Stromal cell of bone marrow (primary cell): ENCODE results near the gene ASGR1.
"Not testable (repeated sequence)": the region's sequence is repeated elsewhere in the genome, so short reads cannot be mapped to it uniquely, and the experiment has no call there.

ENCODE experiments used
- DNase-seq: peaks from one replicate; pipeline ENCODE4 v3.0.0-alpha.2; 2012; ENCODE audit warnings: low read depth

Gene ASGR1

DNA sequence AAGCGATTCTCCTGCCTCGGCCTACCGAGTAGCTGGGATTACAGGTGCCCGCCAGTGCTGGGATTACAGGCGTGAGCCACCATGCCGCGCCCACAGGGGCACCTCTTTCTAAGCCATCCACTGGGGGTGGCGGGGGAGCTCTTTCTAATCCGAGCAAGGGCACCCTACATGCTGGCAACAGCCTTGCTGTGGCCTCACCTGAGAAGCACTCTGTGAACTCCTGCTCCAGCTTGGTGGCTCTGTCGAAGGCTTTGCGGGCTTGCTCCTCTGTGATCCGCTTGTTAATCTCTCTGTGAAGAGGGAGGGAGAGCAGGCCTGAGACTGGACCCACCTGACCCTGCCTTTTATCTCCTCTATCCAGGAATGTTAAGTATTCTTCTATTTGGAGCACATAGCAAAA, 11.9 kb upstream of the ASGR1 start:
- no peak for DNase-seq

DNA sequence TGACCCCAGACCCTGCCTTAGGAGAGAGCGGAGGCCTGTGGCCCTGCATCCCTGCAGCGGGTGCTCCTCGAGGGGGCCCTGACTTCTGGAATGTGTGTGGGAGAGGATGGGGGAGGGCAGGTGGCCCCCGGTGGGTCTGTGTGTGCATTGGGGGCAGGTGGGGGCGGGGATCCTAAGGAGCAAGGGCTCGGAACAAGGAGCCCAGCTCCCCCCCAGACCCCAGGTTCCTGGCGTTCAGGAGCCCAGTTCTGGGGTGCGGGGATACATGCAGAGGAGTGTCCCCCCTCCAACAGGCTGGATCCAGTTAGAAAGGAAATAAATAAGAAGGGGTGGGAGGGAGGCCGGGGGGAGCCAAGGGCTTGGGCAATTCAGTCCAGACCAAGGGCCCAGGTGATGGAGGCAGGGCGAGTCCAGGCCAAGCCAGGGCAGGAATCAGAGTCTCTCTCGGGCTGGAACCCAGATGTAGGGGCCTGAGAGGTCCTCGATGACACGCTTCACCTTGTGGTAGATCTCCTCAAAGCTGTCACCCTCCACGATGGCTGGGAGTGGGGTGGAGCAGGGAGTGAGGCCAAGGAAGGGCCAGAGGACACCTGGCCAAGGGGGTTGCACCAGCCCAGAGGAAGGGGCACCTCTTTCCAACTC, 11.2 kb upstream of the ASGR1 start:
- no peak for DNase-seq

DNA sequence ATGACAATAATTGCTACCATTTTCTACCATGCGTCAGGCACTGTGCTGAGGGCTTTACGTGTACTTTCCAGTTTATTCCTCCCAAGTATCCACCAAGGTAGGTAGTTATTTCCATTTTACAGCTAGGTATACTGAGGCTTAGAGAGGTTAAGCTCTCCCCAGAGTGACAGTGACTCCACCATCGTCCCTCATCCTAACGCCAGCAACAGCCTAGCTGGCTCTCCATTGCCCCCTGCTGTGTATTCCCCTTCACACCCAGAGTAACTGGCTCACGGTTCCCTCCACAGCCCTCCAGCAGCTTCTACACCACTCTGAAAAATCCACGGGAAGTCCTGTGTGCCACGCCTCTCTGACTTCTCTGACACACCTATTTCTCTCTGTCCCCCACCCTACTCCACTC, 7.1 kb upstream of the ASGR1 start:
- DNase-seq, result no peak

DNA sequence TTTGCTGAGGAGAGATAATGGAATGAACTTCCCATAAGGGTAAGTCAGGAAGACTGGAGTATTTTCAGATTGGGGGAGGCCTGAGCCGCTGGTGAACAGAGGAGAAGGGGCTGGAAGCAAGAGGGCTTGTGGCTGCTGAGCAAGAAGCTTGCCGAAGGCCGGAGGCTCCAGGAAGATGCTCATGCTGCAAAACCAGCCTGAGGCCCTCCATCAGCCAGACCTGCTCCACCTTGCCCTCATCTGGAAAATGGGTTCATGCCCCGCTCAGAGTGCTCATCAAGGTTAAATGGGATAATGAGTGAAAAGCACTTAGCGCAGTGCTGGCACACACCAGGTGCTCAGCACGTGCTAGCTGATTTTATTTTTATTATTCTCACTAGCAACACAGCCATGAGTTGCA, 5.5 kb upstream of the ASGR1 start:
- DNase-seq, result no peak

DNA sequence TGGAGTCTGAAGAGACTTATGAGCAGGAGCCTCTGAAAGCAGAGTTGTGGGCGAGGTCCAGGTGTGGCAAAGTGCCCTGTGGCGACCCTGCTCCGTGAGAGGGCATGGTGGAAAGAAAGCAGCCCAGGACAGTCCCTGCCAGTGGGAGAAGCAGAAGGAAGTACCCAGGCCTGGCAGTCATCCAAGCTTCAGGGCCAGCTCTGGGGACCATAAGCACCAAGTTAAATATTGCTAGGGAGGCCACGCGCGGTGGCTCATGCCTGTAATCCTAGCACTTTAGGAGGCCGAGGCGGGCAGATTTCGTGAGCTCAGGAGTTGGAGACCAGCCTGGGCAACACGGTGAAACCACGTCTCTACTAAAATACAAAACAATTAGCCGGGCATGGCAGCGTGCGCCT, 4.9 kb upstream of the ASGR1 start:
- no peak for DNase-seq

DNA sequence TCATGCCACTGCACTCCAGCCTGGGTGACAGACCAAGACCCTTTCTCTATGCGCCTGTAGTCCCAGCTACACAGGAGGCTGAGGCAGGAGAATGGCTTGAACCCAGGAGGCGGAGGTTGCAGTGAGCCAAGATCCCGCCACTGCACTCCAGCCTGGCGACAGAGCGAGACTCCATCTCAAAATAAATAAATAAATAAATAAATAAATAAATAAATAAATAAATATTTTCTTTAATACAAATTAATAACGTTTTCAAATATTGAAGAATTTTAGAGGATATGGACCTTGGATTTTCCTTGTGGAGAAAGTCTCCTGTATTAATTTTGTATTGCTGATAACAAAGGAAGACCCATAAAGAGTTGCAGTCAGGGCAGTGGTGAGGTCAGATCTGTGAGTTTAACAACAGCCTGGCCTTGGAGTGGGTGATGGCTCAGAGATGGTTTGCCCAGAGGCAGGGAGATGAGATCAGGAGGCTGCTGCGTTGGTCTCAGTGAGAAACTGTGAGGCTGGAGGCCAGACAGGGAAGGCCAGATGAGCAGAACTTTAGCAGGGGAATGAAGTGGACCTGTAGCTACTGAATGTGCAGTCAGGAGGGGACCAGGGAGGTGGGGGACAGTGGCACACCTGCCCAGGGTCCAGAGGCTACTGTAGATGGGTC, 4.4 kb upstream of the ASGR1 start:
- no peak for DNase-seq

DNA sequence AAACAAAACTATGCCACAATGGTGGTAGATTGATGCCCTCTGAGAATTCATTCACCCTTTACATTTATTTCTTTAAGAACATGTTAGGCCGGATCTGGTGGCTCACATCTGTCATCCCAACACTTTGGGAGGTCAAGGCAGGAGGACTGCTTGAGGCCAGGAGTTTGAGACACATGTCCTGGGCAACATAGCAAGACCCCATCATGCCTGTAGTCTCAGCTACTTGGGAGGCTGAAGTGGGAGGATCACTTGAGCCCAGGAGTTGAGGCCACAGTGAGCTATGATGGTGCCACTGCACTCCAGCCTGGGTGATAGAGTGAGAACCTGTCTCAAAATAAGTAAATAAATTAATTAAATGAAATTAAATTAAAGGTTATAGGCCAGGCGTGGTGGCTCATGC, 2.9 kb upstream of the ASGR1 start:
- not testable (repeated sequence) for DNase-seq

DNA sequence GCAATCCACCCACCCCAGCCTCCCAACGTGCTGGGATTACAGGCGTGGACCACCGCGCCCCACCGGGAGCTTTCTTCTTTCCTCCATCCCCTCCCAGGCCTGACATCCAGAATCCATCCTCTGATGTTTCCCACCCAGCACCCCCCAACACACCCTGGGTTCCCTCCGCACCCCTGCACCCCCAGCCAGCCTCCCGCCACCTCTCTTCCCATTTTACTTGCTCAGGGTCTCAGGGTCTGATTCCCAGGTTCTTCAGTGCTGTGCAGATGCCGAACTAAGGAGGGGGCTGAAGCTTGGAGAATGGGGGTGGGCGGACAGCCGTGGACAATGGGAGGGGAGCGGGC, 225 bp downstream of the ASGR1 start:
- no peak for DNase-seq

DNA sequence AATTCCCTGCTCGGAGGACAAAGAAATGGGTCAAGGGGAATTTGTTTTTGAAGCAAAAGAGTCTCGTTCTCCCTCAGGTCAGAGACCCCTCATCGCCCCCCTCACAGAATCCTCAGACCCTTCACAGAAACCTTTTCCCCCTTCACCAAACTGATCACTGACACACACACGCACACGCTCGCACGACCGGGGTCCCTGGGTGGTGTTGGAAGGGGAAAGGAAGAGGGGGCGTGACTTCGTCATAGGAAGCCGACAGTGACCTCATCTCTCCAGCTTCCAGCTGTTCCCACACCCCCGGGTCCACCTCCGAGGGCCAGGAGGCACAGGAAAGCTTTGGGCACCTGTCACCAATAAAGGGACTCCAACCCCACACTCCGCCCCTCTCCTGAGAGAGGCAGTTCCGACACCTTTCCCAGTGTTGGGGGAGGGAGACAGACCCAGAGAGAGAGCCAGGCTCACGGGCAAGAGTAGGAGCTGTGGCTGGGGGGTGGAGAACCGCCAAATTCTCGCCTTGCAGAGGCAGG, 1.2 kb downstream of the ASGR1 start:
- DNase-seq, result no peak

DNA sequence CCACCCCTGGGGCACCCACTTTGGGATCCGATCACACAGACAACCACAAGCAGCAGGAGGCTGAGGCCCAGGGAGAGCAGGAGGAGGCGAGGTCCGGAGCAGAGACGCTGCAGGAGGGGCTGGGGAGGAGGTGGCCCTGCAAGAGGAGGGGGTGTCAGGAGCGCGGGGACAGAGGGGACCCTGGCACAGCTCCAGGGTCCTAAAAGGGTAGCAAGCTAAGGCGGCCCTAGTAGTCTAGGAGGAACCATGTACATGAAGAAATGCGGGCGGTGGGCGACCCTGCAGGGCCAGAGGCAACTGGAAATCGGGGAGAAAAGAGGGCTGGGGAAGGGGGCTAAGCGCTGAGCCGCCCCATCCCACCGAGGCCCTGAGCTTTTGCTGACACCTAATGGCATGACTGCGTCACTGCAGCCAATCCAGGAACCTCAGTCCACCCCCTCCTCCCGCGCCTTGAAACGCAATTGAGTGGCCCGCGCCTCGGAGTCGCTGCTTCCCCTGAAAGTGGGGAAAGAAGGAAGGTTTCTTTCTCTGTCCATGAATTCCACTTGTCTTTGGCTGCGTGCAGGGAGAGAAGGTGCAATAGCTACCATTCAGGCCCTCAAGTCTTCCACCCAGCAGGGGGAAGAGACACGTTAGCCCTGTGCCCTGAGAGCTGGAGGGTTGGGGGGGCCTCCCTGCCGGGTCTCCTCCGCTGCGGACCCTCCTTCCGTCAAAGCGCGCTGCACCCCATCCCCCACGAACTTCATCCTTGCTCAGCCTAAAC, 1.8 kb downstream of the ASGR1 start:
- DNase-seq, result no peak

DNA sequence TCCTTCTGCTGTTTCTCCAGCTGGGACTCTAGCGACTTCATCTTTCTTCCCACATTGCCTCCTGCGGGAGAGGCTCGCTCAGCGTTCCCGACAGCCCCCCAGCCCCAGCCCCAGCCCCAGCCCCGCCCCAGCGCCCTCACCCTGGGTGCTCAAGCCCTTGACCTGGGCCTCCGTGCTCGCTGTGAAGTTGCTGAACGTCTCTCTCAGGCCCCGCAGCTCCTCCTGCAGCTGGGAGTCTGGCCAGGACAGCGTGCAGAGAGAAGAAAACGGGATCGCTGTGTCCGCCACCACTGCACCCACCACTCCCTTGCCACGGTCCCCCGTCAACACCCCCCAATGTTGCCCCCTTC, 2.4 kb downstream of the ASGR1 start:
- DNase-seq, result no peak

DNA sequence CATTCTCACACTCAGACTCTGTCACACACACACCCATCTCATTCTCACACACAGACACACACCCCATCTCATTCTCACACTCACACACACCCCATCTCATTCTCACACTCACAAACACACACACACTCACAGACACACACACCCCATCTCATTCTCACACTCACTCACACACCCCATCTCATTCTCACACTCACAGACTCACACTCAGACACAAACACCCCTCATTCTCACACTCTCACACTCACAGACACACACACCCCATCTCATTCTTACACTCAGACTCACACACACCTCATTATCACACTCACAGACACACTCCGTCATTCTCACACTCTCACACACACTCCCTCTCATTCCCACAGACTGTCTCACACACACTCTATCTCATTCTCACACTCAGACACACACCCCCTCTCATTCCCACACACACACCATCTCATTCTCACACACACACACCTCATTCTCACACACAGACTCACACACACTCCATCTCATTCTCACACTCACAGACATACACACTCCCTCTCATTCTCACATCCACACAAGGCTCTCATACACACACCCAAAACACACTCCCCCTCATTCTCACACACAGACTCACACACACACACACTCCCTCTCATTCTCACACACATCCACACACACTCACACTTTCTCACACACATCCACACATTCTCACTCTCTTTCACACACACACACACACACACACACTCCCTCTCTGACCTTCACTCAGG, 2.9 kb downstream of the ASGR1 start:
- DNase-seq, result no peak

DNA sequence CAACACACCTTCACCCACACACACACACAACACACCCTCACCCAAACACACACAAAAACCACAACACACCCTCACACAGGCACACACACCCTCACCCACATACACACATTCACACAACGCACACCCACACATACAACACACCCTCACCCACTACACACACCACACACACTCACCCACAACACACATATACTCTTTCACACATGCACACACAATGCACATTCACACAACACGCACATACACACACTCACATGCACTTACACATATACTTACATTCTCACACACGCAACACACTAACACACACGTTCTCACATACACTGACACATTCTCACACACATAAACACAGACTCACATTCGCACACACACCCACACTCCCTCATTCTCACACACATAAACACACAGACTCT, 3.8 kb downstream of the ASGR1 start:
- DNase-seq, result no peak

DNA sequence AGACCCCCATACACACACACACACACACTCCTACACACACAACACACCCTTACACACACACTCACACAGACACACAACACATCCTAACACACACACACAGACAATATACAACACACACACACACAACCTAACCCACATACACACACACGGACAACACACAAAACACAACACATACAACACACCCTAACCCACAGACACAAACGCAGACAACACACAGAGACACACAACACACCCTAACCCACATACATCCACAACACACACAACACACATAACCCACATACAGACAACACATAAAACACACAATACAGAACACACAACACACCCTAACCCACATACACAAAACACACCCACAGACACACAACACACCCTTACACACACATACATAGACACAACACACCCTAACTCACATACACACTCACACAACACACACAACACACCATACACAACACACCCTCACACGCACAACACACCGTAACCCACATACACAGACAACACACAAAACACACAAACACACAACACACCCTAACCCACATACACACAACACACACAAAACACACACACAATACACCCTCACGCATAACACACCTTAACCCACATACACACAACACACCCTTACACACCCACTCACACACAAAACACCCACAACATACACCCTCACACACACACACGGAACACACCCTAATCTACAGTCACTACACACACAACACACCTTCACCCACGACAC, 4.4 kb downstream of the ASGR1 start:
- DNase-seq, result no peak

DNA sequence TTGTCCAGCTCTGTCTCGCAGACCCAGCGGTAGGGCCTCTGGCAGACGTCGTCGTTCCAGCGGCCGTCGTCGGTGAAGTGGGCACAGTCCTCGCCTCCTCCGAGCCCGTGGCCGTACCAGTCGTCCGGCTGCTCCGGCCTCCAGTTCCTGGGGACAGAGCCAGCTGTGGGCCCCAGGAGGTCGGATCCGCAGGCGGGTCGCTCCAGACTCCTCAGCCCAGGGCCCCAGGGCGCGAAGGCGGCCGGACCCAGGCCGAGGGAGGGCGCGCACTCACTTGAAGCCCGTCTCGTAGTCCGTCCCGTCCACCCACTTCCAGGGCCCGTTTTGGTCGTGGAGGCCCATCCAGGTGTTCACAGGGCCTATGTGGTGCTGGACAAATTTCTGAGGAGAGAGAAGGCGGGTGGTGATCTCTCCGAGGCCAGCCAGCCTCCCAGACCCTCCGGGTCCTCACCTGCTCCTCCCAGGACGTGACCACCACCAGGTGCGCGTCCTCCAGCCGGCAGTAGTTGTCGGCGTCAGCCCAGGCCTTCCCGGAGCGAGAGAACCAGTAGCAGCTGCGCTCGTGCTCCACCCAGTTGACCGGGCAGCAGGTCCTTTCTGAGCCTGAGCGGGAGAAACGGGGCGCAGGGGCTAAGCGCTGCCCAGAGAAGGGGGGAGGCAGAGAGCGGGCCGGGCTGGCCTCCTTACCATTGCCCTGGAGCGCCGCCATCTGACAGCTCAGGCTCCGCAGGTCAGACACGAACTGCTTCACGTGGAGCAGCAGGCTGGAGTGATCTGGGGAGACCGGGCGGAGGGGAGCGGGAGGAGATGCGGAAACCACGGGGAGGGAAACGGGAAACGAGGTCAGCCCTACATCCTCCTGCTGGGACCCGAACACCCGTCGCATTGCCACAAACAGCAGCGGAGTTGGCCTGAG, 5.2 kb downstream of the ASGR1 start:
- DNase-seq, result no peak

DNA sequence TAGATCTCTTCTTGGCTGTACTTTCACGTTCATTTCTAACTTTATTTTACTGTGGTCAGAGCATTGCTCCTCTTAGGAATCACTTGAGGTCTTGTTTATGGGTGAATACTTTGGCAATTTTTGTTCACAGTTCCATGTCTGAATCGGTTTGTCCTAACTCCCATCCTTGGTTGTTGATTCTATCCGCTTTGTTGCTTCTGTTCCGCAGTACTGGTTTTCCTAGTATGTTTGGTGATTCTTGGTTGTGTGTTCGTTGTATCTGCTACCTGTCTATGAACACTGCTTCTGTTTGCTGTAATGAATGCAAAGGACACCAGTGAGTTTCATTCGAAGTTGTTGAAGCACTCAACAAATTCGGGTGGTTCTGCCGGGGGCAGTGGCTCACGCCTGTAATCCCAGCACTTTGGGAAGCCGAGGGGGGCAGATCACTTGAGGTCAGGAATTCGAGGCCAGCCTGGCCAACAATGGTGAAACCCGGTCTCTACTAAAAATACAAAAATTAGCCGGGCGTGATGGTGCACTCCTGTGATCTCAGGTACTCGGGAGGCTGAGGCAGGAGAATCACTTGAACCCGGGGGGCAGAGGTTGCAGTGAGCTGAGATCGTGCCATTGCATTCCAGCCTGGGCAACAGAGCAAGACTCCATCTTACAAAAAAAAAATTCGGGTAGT, 6.5 kb downstream of the ASGR1 start:
- DNase-seq, result not testable (repeated sequence)

DNA sequence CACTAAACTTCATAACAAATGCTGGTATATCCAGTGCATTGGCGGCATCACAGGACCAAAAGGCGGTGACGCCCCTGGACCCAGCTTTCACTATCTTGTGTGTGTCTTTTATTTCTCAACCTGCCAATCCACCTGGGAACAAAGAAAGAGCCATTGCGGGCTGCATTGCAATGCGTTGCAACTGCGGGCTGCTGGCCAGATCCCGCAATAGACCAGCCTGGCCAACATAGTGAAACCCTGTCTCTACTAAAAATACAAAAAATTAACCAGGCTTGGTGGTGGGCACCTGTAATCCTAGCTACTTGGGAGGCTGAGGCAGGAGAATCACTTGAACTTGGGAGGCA, 9.6 kb downstream of the ASGR1 start:
- DNase-seq, result not testable (repeated sequence)

DNA sequence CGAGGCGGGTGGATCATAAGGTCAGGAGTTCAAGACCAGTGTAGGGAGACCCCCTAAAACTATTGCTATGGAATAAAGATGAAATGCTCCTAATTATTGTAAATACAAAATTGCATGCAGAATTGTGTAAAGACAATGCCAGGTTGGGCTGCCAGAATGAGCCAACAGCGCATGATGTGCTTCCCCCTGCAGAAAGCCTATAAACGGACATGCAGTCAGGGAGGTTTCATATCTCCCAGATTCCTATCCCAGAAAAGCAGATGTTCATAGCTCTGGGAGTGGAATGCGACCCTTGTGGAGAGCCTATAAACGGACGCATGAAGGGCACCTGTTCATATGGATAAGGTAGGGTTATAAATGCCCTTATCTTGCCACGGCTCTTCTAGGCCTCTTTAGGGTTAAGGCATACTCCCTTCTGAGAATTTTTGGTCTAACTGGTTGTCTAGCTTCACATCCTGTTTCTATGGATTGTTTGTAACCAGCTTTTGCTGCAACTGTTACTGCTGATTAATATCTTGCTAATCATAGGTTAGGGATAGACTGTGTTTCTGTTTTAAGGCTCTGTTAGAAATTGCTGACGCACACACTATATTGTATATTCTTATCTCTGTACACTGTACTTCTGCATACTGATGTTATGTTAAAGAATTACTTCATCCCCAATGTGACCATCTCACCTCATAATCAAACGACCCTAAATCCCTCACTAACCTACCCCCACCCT, 10.2 kb downstream of the ASGR1 start:
- not testable (repeated sequence) for DNase-seq

DNA sequence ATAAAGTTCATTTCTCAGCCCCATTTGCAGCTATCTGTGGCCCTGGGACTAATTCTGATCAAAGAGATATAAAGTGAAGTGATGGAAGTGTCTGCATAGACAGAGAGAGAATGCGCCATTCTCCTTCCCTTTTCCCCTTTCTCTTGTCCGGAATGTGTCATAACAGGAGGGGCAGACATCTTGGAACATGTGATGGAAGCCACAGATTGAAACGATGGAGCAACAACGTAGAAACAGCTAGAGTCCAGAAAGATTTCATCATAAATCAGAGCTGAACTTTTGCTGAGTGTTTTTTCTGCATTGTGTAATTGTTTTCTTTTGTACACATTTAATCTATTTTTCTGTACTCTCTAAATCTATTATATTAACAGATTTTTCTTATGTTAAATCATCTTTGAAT, 11.3 kb downstream of the ASGR1 start:
- peak; percentile 45 for DNase-seq

DNA sequence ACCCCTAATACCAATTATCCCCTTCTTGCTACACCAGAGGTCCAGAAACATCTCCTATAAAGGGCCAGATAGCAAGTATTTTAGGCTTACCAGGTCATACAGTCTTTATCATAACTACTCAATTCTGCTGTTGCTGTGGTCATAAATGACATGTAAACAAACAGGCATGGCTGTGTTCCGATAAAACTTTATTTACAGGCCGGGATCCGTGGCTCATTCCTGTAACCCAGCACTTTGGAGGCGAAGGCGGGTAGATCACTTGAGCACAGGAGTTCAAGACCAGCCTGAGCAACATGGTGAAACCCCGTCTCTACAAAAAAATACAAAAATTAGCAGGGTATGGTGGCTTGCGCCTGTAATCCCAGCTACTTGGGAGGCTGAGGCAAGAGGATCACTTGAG, 12.3 kb downstream of the ASGR1 start:
- no peak for DNase-seq
